ENCODE results near the gene CCDC92B. TPM values are rescaled to one million over a fixed set of nuclear protein-coding genes. Genes with fewer than 3 reads are reported as not detected.

The CCDC92B gene
- under 1 TPM in 3 of 4 donors, not detected in 1; 0.48 to 0.82 (median 0.75) TPM for total RNA-seq

GRCh38 chr17:2749058-2749783, at the start of gene CCDC92B:
Gene CCDC92B, minus strand, starts transcription at chr17:2749652. Its CDS starts 14,507 bp downstream, at chr17:2735145.
- peaks cover 0 to 12% (median 5%) of the 10 kb centered on the region in 4 donors for H3K4me1 ChIP-seq

GRCh38 chr17:2798678-2799077, 49.2 kb upstream of the CCDC92B start:
- 36% methylated on average over 11 of the region's 11 CpGs; no CpG with 5 or more reads in 1 of the 2 donors for WGBS, 2 donors (ENCODE audit: low coverage in 1 of 2)
- intact Hi-C loops (cut with DNase I; ENCODE audit: low total_unique reads) (no loop called here), in situ Hi-C loops (cut with MboI; ENCODE audit: low pct_ligation_motif_present in 1 of 4, low pct_unique_long_range_greater_than_20kb in 1 of 4, low sequenced_read_pairs in 3 of 4) (no loop called here)
- Histone ChIP-seq H3K4me1 (peaks cover 5 to 30% (median 25%) of the 10 kb centered on the region in 4 donors), H3K27me3 (no peaks in the 10 kb centered on the region), H3K27ac (no peak overlapping the region), H3K36me3 (no peaks in the 10 kb centered on the region), H3K4me3 (no peak overlapping the region), H3K9me3 (no peaks in the 10 kb centered on the region)
- TF ChIP-seq POLR2A (IDR thresholded peaks at IDR 0.05), result no peak
- TF ChIP-seq EP300 (IDR thresholded peaks at IDR 0.05; ENCODE audit: low read depth), result no peak
- no peak for TF ChIP-seq POLR2AphosphoS5 (IDR thresholded peaks at IDR 0.05)
- TF ChIP-seq, protein P1, sequence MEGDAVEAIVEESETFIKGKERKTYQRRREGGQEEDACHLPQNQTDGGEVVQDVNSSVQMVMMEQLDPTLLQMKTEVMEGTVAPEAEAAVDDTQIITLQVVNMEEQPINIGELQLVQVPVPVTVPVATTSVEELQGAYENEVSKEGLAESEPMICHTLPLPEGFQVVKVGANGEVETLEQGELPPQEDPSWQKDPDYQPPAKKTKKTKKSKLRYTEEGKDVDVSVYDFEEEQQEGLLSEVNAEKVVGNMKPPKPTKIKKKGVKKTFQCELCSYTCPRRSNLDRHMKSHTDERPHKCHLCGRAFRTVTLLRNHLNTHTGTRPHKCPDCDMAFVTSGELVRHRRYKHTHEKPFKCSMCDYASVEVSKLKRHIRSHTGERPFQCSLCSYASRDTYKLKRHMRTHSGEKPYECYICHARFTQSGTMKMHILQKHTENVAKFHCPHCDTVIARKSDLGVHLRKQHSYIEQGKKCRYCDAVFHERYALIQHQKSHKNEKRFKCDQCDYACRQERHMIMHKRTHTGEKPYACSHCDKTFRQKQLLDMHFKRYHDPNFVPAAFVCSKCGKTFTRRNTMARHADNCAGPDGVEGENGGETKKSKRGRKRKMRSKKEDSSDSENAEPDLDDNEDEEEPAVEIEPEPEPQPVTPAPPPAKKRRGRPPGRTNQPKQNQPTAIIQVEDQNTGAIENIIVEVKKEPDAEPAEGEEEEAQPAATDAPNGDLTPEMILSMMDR (IDR thresholded peaks at IDR 0.05), result no peak
- no peak for DNase-seq

More at GRCh38 chr17:2749058-2749783, at the start of gene CCDC92B:
- WGBS, 2 donors (ENCODE audit: low coverage in 1 of 2), result 11% methylated on average over 30 of the region's 76 CpGs; no CpG with 5 or more reads in 1 of the 2 donors
- TF ChIP-seq EP300 (IDR thresholded peaks at IDR 0.05; ENCODE audit: low read depth), result no peak
- TF ChIP-seq POLR2AphosphoS5 (IDR thresholded peaks at IDR 0.05), result no peak
- TF ChIP-seq POLR2A (IDR thresholded peaks at IDR 0.05), result no peak
- TF ChIP-seq, protein P1 (IDR thresholded peaks at IDR 0.05), result no peak
- Histone ChIP-seq H3K4me3 (peak within 1 kb of the TSS in 2 of 4 donors; percentile 22 to 38), H3K27ac (no peak within 1 kb of the TSS), H3K27me3 (peaks cover 68% of the 10 kb centered on the region), H3K36me3 (no peaks in the 10 kb centered on the region), H3K9me3 (no peaks in the 10 kb centered on the region)
- in situ Hi-C loops (cut with MboI; ENCODE audit: low pct_ligation_motif_present in 1 of 4, low pct_unique_long_range_greater_than_20kb in 1 of 4, low sequenced_read_pairs in 3 of 4) (no loop called here), intact Hi-C loops (cut with DNase I; ENCODE audit: low total_unique reads) (no loop called here)
- no peak for DNase-seq

GRCh38 chr17:2798188-2798587, 48.7 kb upstream of the CCDC92B start:
- TF ChIP-seq POLR2A (IDR thresholded peaks at IDR 0.05), result no peak
- TF ChIP-seq, protein P1 (IDR thresholded peaks at IDR 0.05), result no peak
- no peak for TF ChIP-seq POLR2AphosphoS5 (IDR thresholded peaks at IDR 0.05)
- no peak for TF ChIP-seq EP300 (IDR thresholded peaks at IDR 0.05; ENCODE audit: low read depth)
- in situ Hi-C loops (cut with MboI; ENCODE audit: low pct_ligation_motif_present in 1 of 4, low pct_unique_long_range_greater_than_20kb in 1 of 4, low sequenced_read_pairs in 3 of 4), result no loop called here
- peaks cover 5 to 30% (median 25%) of the 10 kb centered on the region in 4 donors for H3K4me1 ChIP-seq

DNA sequence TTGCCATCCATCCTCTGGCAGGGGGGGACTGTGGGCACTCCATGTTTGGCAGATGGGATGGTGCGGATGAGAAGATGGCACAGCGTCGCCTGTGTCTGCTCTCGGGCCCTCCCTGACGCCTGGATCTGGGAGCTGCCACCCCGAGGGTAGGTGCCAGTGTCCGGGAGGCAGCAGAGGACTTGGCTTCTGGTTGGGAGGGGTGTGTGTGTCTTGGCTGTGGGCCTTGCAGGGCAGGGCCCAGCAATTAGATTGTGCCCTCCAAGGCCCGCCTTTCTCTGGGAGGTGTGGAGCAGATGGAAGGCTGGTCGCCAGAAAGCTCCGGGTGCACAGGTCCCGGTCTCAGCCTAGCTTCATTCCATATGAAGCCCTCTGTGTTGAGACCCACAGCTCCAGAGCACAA, 48.2 kb upstream of the CCDC92B start:
- in situ Hi-C loops (cut with MboI; ENCODE audit: low pct_ligation_motif_present in 1 of 4, low pct_unique_long_range_greater_than_20kb in 1 of 4, low sequenced_read_pairs in 3 of 4), result no loop called here
- Histone ChIP-seq H3K27me3 (no peaks in the 10 kb centered on the region), H3K9me3 (no peaks in the 10 kb centered on the region), H3K4me3 (peak overlapping the region in 2 of 4 donors; percentile 35 to 39), H3K27ac (peak overlapping the region; percentile 61 to 85 (median 64)), H3K4me1 (peaks cover 5 to 30% (median 25%) of the 10 kb centered on the region in 4 donors), H3K36me3 (no peaks in the 10 kb centered on the region)
- 51% methylated on average over 7 of the region's 11 CpGs; no CpG with 5 or more reads in 1 of the 2 donors for WGBS, 2 donors (ENCODE audit: low coverage in 1 of 2)
- intact Hi-C loops (cut with DNase I; ENCODE audit: low total_unique reads), result no loop called here
- TF ChIP-seq POLR2A (IDR thresholded peaks at IDR 0.05), result peak; percentile 70
- no peak for TF ChIP-seq EP300 (IDR thresholded peaks at IDR 0.05; ENCODE audit: low read depth)
- TF ChIP-seq POLR2AphosphoS5 (IDR thresholded peaks at IDR 0.05), result peak; percentile 48 to 77 (median 57)
- DNase-seq, result peak; percentile 80

More at GRCh38 chr17:2798188-2798587, 48.7 kb upstream of the CCDC92B start:
- intact Hi-C loops (cut with DNase I; ENCODE audit: low total_unique reads), result no loop called here
- no peak for DNase-seq
- no peaks in the 10 kb centered on the region for H3K36me3 ChIP-seq
- WGBS, 2 donors (ENCODE audit: low coverage in 1 of 2), result 63% methylated on average over 8 of the region's 11 CpGs; no CpG with 5 or more reads in 1 of the 2 donors
- peak overlapping the region in 1 of 4 donors; percentile 85 for H3K27ac ChIP-seq
- H3K4me3 ChIP-seq, result no peak overlapping the region
- H3K9me3 ChIP-seq, result no peaks in the 10 kb centered on the region
- H3K27me3 ChIP-seq, result no peaks in the 10 kb centered on the region

Measured in transverse colon (tissue), 4 donors.